ENCODE data around the gene ZNF622.

ZNF622 gene

DNA sequence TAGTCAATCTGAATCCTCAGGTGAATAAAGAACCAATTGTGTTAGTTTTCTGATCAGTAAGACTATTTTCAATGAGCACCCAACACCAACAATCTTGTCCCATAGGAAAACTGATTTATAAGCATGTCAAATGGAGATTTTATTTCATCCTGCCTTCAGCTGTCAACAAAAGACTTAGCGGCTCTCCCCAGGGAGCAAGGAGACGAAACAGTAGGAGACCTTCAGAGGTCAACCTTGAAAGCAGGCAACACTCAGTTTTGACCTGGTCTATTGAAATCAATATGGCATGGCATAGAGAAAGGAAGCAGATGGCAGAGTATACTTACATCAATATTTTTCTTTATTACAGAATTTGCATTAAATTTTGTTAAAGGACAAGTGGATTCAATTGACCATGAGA is 34.1 kb downstream of the ZNF622 start:
- no peak for DNase-seq (ENCODE audit: low spot score)

DNA sequence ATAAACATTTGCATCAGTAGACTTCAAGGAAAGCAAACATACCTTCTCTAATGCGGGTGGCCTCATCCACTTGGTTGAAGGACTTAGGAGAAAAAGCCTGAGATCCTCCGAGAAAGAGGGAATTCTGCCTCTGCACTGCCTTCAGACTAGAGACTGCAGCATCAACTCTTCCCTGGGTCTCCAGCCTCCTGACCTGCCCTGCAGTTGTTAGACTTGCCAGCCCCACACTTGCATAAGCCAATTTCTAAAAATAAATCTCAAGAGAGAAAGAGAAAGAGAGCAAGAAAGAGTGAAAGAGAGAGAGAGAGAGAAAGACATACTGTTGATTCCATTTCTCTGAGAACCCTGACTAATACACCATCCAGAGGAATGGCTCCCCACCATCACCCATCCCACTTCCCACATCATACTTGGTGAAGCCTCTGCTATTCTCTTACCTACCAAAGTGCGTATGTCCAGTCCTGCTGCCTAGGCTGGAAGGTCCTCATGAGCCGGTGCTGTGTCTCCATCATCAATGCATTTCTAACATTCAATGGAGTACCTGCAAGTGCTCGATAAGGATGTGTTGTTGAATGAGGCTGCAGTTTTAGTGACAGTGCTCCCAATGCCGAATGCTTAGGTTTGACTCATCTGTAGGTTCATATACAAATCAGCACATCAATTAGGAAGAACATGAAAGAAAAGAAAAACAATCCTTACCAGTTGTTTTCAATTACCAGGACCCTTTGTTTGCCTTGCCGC is 35.1 kb downstream of the ZNF622 start:
- no peak for DNase-seq (ENCODE audit: low spot score)

DNA sequence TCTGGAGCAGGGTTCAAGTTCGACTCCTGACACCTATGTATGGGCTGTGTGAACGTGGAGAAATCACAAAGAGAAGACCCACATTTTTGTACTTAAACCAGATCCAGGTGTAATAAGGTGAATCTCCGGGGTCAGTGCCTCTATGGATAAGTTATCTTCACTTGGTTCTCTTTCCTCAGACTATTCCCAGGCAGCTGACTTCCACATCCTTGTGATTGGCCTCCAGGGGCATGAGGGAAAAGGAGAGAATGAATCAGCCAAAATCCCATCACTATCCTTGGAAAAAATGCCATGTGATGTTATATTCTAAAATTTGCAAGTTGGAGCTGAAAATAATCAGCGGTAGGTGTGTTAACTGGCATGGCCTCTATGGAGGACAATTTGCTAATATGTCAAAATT is 37.2 kb downstream of the ZNF622 start:
- no peak for DNase-seq (ENCODE audit: low spot score)

DNA sequence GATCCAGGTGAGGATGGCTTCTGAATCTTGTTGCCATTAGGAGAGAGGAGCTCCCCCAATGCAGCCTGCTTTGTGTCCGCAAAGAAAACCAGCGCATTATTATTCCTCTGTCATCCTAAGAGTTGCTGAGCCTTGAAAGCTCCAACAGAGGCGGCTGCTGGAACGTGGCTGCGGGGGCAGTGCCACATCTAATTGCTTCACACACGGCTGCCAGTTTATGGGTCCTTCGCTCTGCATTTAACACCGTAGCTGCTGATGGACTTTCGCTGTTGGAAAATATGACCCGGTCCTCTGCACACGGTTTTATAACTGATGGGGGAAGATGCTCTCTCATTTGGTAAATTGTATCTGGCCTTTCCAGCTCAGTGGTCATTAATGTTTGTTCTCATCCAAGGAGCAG is 38.0 kb downstream of the ZNF622 start:
- DNase-seq (ENCODE audit: low spot score) = no peak

DNA sequence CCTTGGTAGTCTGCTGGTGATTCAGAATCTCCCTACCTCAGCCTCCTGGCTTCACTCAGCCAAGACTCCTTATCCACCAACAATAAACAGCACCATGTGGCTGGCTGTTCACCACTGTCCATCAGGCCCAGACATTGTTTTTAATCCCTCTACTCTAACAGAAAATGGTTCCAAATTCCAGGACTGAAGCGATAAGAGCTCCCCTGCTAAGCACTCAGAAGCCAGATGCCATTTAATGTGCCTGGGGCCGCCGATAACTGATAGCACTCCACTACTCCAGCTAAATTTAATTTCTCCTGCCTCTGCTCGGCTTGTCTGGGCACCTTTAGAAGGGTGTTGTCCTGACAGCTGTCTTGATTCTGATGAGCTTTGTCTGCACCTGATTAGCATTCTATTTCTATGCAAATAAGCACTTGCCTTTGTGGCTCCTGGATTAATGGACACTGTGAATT is 47.1 kb downstream of the ZNF622 start:
- no peak for DNase-seq (ENCODE audit: low spot score)

DNA sequence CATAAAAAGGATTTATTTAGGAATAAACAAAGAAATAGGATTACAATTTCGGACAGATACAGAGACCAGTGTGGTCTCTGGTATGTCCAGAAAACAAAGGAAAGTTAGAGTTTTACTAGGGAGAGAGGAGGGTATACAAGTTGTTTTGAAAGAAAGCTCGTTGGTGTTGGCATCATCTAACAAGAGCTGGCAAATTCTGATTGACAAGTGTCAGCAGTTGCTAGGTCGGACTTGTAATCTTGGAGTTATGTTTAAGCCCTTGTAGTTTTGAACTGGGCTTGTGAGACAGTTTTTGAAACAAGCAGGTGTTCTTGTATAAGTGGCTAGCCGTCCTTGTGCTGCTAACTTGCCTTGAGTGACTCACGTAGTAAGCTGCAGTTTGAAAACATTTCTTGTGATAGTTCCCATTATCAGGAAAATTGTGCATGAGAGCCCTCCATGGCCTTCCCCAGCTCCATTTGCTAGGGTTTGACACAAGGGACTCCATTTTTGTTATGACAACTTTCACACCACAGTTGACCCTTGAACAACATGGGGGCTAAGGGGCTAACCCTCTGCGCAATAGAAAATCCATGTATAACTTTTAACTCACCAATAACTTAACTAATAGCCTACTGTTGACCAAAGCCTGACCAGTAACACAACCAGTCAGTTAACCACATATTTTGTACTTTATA is 48.1 kb downstream of the ZNF622 start:
- DNase-seq (ENCODE audit: low spot score) = no peak

DNA sequence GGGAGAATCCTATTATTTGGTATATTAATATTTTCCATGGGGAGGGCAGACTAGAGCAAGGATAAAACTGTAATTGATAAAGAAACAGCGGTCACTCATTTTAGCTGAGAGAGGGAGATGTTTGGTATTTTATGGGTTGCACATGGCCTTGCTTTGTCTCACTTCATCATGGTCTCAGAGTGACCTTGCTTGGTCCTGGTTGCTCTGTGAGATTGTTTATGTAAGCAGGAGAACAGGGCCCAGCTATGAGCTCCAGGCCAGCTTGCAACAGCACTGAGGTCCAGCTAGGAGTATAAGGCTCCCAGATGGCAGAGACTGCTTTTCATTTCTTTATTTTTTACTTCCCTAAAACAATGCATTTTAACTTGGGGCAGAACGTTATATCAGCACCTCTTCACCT is 50.7 kb downstream of the ZNF622 start:
- no peak for DNase-seq (ENCODE audit: low spot score)

DNA sequence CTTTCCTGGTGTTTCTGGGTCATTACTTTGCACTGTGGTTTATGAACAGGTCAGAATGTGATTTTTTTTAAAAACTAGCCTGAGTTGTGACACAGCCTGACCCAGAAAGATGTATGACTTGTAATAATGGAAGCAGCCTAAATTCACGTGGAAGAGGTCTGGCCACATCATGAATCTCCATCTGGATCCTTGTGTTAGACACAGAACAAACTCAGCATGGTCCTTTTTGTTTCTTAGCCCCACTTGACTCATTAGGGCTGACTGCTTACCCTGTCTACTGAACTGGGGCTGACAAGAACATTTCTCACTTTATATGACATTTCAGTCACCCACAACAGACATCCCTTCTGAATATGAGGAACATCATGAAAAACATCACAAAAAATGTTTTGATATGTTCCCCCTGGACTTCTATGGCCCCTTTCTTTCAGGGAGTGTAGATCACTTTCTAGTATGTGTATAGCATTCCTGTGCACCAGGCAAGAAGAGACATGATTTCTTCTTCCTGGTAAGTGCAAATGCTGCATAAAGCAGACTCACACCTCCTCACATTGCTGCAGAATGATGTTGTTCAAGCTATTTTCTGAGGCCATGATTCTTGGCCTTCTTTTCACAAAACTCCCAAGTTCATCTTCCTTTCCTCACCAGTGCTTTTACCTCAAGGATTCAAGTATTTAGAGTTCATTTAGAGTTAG is 52.3 kb downstream of the ZNF622 start:
- DNase-seq (ENCODE audit: low spot score) = no peak

DNA sequence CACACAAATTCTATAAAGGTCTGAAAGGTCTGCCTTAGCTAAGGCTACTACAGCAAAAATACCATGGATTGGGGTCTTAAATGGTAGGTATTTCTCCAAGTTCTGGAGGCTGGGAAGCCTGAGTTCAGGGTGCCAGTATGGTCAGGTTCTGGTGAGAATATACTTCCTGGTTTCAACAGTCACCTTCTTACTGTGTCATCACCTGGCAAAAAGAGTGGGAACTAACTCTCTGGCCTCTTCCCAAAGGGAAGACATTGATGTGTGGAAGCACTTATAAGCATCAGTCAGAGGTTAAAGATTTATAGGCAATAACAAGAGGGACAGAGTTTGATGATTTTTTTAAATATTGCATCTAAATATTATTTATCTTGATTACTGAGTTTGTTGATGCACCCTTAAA is 53.0 kb downstream of the ZNF622 start:
- DNase-seq (ENCODE audit: low spot score) = no peak

DNA sequence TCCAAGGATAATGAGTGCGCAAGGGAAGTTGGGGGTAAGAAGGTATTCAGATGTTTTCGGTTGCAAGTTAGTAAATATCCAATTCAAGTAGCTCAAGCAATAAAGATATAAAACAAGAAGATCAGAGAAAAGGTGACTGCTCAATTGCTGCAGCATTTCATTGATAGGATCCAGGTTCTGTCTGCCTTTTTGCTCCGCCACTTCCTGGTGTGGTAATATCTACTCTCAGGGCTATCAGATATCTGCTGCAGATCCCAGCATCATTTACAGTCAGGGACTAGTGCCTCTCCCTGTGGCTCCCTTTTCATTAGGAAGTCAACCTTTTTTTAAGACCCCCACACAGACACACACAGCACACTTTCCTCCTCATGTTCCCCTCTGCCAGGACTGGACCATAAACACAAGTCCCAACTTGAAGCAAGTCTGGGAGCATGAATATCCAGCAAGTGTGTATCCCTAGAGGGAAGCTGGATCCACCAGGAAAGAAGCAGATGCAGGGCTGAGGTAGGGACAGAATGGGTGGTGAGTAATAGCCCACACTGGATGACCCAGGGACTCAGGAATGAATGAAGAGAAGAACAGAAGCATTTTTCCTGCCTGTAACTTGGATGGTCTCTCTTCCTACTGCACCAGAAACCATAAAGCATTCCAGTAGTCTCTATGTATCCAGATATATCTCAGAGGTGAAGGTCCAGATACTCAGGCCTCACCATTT is 53.7 kb downstream of the ZNF622 start:
- DNase-seq (ENCODE audit: low spot score) = no peak

DNA sequence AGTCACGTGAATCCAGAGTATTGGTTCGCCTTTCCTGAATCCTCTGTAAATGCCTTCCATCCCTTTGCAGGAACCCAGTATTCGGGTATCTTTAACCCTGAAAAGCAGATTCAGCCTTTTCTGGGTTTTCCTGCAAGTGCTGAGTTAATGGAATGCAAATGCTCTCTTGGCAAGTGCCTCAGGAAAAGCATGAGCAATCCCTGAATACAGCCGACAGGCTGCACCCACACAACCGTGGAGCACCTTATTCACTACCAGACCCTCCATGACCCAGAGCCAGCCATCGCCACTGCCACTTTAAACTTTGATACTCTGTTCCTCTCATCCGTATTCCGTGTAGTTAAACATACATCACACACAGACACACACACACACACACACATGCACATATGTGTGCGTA is 54.4 kb downstream of the ZNF622 start:
- DNase-seq (ENCODE audit: low spot score) = no peak

DNA sequence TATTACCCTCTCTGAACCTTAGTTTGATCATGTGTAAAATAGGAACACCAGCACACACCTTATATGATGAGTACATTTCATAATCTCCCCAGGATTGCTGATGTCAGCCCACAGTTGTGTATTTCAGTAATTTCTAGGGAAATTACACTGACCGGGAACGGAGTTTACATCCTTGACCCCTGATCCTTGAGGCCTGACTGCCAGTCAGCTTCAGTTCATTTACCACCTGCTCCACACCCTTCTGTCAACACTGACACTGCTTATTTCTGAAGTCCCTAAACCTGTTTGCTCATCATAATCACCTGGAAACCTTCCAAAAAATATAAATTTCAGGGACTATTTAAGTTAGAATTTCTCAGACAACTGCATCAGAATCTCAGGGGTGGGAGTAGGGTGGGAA is 55.3 kb downstream of the ZNF622 start:
- no peak for DNase-seq (ENCODE audit: low spot score)

DNA sequence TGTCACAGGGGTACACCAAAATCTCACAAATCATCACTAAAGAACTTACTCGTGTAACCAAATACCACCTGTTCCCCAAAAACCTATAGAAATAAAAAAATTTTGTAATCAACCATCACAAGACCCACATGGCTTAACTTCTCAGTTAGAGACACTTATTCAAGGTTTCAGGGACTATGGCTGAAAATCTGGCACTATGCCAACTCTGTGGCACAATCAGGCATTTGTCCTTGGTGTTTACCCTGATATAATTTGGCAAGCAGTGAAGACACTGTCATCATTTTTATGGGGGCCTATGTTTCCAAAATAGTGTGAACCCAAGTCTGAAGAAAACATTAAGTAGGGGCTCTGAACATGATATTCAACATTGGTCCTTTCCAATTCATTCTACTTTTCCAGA is 59.0 kb downstream of the ZNF622 start:
- DNase-seq (ENCODE audit: low spot score) = no peak

DNA sequence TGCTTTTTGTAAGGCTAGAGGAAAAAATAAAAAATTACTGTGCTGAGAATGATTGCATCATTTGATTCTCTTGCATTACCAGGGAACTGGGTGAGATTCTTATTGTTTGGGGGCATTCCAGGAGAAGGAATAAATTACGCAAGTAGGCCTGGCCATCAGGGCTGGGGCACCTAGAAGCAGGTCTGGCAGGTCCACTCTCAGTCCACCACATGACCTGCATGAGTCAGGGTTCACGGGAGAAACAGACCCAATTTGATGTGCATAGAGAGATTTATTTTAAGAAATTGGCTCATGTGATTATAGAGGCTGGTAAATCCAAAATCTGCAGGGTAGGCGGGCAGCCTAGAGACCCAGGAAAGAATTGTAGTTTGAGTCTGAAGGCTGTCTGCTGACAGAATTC is 59.6 kb downstream of the ZNF622 start:
- DNase-seq (ENCODE audit: low spot score) = no peak
